H1 (cell line): ENCODE measurements around the gene KRTAP9-7. TPM values are rescaled to one million over a fixed set of nuclear protein-coding genes. Genes with fewer than 3 reads are reported as not detected.

Source experiments
- CTCF ChIA-PET: fragments of 300-600 bp; sonication (Branson Sonifier 250); formaldehyde crosslinking; loops from one replicate; lab custom pipeline; 2021; ENCODE audit not compliant: partially characterized antibody; lab: Charles Lee
- POLR2A ChIA-PET: fragments of 300-600 bp; sonication (Branson Sonifier 250); formaldehyde crosslinking; loops from one replicate; lab custom pipeline; 2021; ENCODE audit warnings: inconsistent platforms; ENCODE audit not compliant: partially characterized antibody; lab: Charles Lee
- DNase-seq, 2 experiments: peaks; one replicate each; pipeline versions ENCODE4 v3.0.0 to v3.0.0-alpha.2; 2010 to 2022; ENCODE audit warnings: low spot score in 2 of 2, low read depth in 1 of 2, mixed read lengths in 1 of 2
- FAIRE-seq: peaks from 2 replicates; lab custom pipeline; 2011; peaks lifted over from hg19 to GRCh38; lab: Jason Lieb, UNC
- H2AFZ ChIP-seq: 2 replicates; pipeline ENCODE4 v1.8.1; 2012; ENCODE audit warnings: low read length, inconsistent platforms
- H2AK5ac ChIP-seq: 2 replicates; pipeline ENCODE4 v1.6.1; 2013; ENCODE audit warnings: low read depth, low read length
- H2BK120ac ChIP-seq: replicated peaks from 2 replicates; pipeline ENCODE3; 2013; ENCODE audit warnings: low read depth, low read length, inconsistent platforms
- H2BK12ac ChIP-seq: 2 replicates; pipeline ENCODE4 v1.6.1; 2013; ENCODE audit warnings: low read depth, low read length
- H2BK15ac ChIP-seq: 2 replicates; pipeline ENCODE4 v1.6.1; 2013; ENCODE audit warnings: low read length
- H2BK20ac ChIP-seq: 2 replicates; pipeline ENCODE4 v1.6.1; 2013; ENCODE audit warnings: low read length
- H2BK5ac ChIP-seq: 2 replicates; pipeline ENCODE4 v1.6.1; 2013; ENCODE audit warnings: low read depth, low read length
- H3K14ac ChIP-seq: 2 replicates; pipeline ENCODE4 v1.6.1; 2013; ENCODE audit warnings: inconsistent platforms; ENCODE audit not compliant: insufficient read length
- H3K18ac ChIP-seq: 2 replicates; pipeline ENCODE4 v1.6.1; 2013; ENCODE audit warnings: low read length; ENCODE audit errors: extremely low read depth
- H3K23ac ChIP-seq: 2 replicates; pipeline ENCODE4 v1.6.1; 2013; ENCODE audit warnings: inconsistent platforms; ENCODE audit not compliant: insufficient read length
- H3K23me2 ChIP-seq: 2 replicates; pipeline ENCODE4 v1.6.1; 2013; ENCODE audit warnings: low read depth, low read length
- H3K27ac ChIP-seq: 2 replicates; pipeline ENCODE4 v1.6.1; 2011; ENCODE audit warnings: low read depth, low read length, inconsistent platforms
- H3K27me3 ChIP-seq, 4 experiments: replicated peaks in 1 of 4; 1 replicate in 1 of 4; 2 replicates in 3 of 4; pipeline versions ENCODE4 v1.6.1 to v1.8.1; 2011 to 2013; ENCODE audit warnings: low read length in 3 of 4, mild to moderate bottlenecking in 3 of 4, inconsistent platforms in 2 of 4, mixed read lengths in 2 of 4, moderate library complexity in 1 of 4; ENCODE audit not compliant: control insufficient read depth in 3 of 4, insufficient read depth in 3 of 4; ENCODE audit errors: extremely low read depth in 1 of 4
- H3K36me3 ChIP-seq, 4 experiments: 2 replicates each; pipeline versions ENCODE4 v1.6.1 to v1.8.1; 2011 to 2013; ENCODE audit warnings: mild to moderate bottlenecking in 4 of 4, low read length in 3 of 4, moderate library complexity in 2 of 4, control low read depth in 1 of 4, inconsistent platforms in 1 of 4; ENCODE audit not compliant: insufficient read depth in 4 of 4, control insufficient read depth in 2 of 4
- H3K4ac ChIP-seq: replicated peaks from 2 replicates; pipeline ENCODE3; 2013; ENCODE audit warnings: low read length, low read depth, mixed read lengths, inconsistent platforms; ENCODE audit not compliant: insufficient read length
- H3K4me1 ChIP-seq, 4 experiments: replicated peaks in 1 of 4; 1 replicate in 1 of 4; 2 replicates in 3 of 4; pipeline versions ENCODE4 v1.6.1 to v1.8.1; 2011 to 2013; ENCODE audit warnings: low read length in 3 of 4, inconsistent platforms in 2 of 4, mixed read lengths in 1 of 4; ENCODE audit not compliant: insufficient read depth in 4 of 4, control insufficient read depth in 3 of 4
- H3K4me2 ChIP-seq, 2 experiments: 2 replicates each; pipeline versions ENCODE4 v1.6.1 to v1.8.1; 2011 to 2013; ENCODE audit warnings: low read depth in 2 of 2, low read length in 2 of 2, control low read depth in 1 of 2, inconsistent platforms in 1 of 2, mild to moderate bottlenecking in 1 of 2; ENCODE audit not compliant: insufficient read depth in 1 of 2
- H3K4me3 ChIP-seq, 4 experiments: fragments of 200-600, 300-600 bp in 1 of 4; sonication (generic), shearing (Covaris generic), sonication (Bioruptor Twin) in 1 of 4; 2 replicates each; pipeline versions ENCODE4 v1.5.1 to v1.8.1; 2011 to 2016; ENCODE audit warnings: low read length in 4 of 4, low read depth in 3 of 4, control low read depth in 2 of 4, inconsistent platforms in 2 of 4, mild to moderate bottlenecking in 2 of 4, mixed read lengths in 1 of 4, moderate library complexity in 1 of 4; ENCODE audit not compliant: insufficient read depth in 2 of 4; ENCODE audit errors: extremely low read depth in 1 of 4
- H3K56ac ChIP-seq: replicated peaks from 2 replicates; pipeline ENCODE3; 2013; ENCODE audit warnings: low read depth, mild to moderate bottlenecking, mixed read lengths, low read length, inconsistent platforms; ENCODE audit not compliant: insufficient read length
- H3K79me1 ChIP-seq: 2 replicates; pipeline ENCODE4 v1.6.1; 2013; ENCODE audit warnings: low read depth, low read length, control low read depth
- H3K79me2 ChIP-seq, 2 experiments: 2 replicates each; pipeline versions ENCODE4 v1.6.1 to v1.8.1; 2012 to 2013; ENCODE audit warnings: low read length in 2 of 2, mild to moderate bottlenecking in 2 of 2, inconsistent platforms in 1 of 2; ENCODE audit not compliant: insufficient read depth in 2 of 2, control insufficient read depth in 1 of 2
- H3K9ac ChIP-seq, 4 experiments: replicated peaks in 1 of 4; 1 replicate in 1 of 4; 2 replicates in 3 of 4; pipeline versions ENCODE4 v1.6.1 to v1.8.1; 2011 to 2013; ENCODE audit warnings: low read depth in 3 of 4, low read length in 3 of 4, control low read depth in 2 of 4, mild to moderate bottlenecking in 2 of 4, moderate library complexity in 2 of 4, inconsistent platforms in 1 of 4; ENCODE audit errors: extremely low read depth in 1 of 4
- H3K9me3 ChIP-seq, 2 experiments: 2 replicates each; pipeline versions ENCODE4 v1.6.1 to v1.8.1; 2012 to 2013; ENCODE audit warnings: mild to moderate bottlenecking in 2 of 2, moderate library complexity in 2 of 2, control low read depth in 1 of 2, inconsistent platforms in 1 of 2, low read depth in 1 of 2, low read length in 1 of 2, mixed read lengths in 1 of 2; ENCODE audit not compliant: insufficient read depth in 2 of 2
- H4K20me1 ChIP-seq, 2 experiments: replicated peaks in 1 of 2; 2 replicates each; pipeline versions ENCODE3 to v1.8.1; 2011 to 2013; ENCODE audit warnings: inconsistent platforms in 2 of 2, low read length in 2 of 2, mild to moderate bottlenecking in 1 of 2; ENCODE audit not compliant: insufficient read depth in 2 of 2, control insufficient read depth in 1 of 2
- H4K5ac ChIP-seq: 2 replicates; pipeline ENCODE4 v1.6.1; 2013; ENCODE audit warnings: low read length, low read depth, mixed read lengths, inconsistent platforms; ENCODE audit not compliant: insufficient read length
- H4K8ac ChIP-seq: 2 replicates; pipeline ENCODE4 v1.8.0; 2013; ENCODE audit warnings: mild to moderate bottlenecking, moderate library complexity, low read length, inconsistent platforms; ENCODE audit not compliant: insufficient read depth; ENCODE audit errors: extremely low read depth
- H4K91ac ChIP-seq: replicated peaks from 2 replicates; pipeline ENCODE3; 2013; ENCODE audit warnings: low read length, mixed read lengths, inconsistent platforms; ENCODE audit not compliant: insufficient read length
- CHD1 ChIP-seq: IDR thresholded peaks from 2 replicates; pipeline ENCODE4 v1.6.1; 2012; ENCODE audit warnings: low read depth, low read length, improper control_type of control experiment
- HDAC2 ChIP-seq, 2 experiments: fragments of 300-600 bp in 1 of 2; sonication (generic) in 1 of 2; IDR thresholded peaks; 2 replicates each; pipeline ENCODE4 v1.6.1; 2011 to 2012; ENCODE audit warnings: low read depth in 2 of 2, low read length in 2 of 2, mild to moderate bottlenecking in 2 of 2, moderate library complexity in 2 of 2, borderline replicate concordance in 1 of 2, inconsistent platforms in 1 of 2
- JUND ChIP-seq: IDR thresholded peaks from 2 replicates; pipeline ENCODE4 v1.6.1; 2011; ENCODE audit warnings: mild to moderate bottlenecking, improper control_type of control experiment, low read length
- KDM4A ChIP-seq: IDR thresholded peaks from one replicate; pipeline ENCODE4 v1.7.1; 2012; ENCODE audit warnings: low read depth, mild to moderate bottlenecking, moderate library complexity, low read length, inconsistent platforms; ENCODE audit not compliant: severe bottlenecking
- POLR2A ChIP-seq, 2 experiments: IDR thresholded peaks; 1 replicate in 1 of 2; 2 replicates in 1 of 2; pipeline ENCODE4 v1.6.1; 2011; ENCODE audit warnings: low read depth in 2 of 2, low read length in 2 of 2, mild to moderate bottlenecking in 2 of 2; ENCODE audit errors: control extremely low read depth in 1 of 2
- RNF2 ChIP-seq: fragments of 200-900, 300-1000 bp; sonication (generic); IDR thresholded peaks from 2 replicates; pipeline ENCODE4 v1.7.1; 2016; ENCODE audit warnings: borderline replicate concordance, low read depth, mild to moderate bottlenecking, antibody characterized with exemption, low read length; ENCODE audit not compliant: poor library complexity, severe bottlenecking; ENCODE audit errors: missing control alignments
- RXRA ChIP-seq: IDR thresholded peaks from 2 replicates; pipeline ENCODE4 v1.6.1; 2011; ENCODE audit warnings: low read depth, mild to moderate bottlenecking, low read length, moderate library complexity; ENCODE audit not compliant: insufficient read depth
- SIRT6 ChIP-seq: IDR thresholded peaks from one replicate; pipeline ENCODE4 v1.7.1; 2012; ENCODE audit warnings: low read length, inconsistent platforms
- SIX5 ChIP-seq: IDR thresholded peaks from 2 replicates; pipeline ENCODE4 v1.6.1; 2011; ENCODE audit warnings: mild to moderate bottlenecking, low read depth, low read length
- SRF ChIP-seq: IDR thresholded peaks from 2 replicates; pipeline ENCODE4 v1.6.1; 2011; ENCODE audit warnings: mild to moderate bottlenecking, low read depth, low read length, moderate library complexity
- TAF7 ChIP-seq: optimal IDR thresholded peaks from 2 replicates; pipeline ENCODE3; 2011; ENCODE audit warnings: low read depth, mild to moderate bottlenecking, inconsistent platforms, low read length, moderate library complexity, borderline replicate concordance
- TBP ChIP-seq: IDR thresholded peaks from 2 replicates; pipeline ENCODE4 v1.6.1; 2011; ENCODE audit warnings: low read depth, low read length, improper control_type of control experiment
- ZNF274 ChIP-seq: IDR thresholded peaks from 2 replicates; pipeline ENCODE4 v1.7.0; 2012; ENCODE audit warnings: low read length, borderline replicate concordance; ENCODE audit errors: extremely low read depth
- WGBS, 2 experiments: shearing (Covaris generic) in 1 of 2; methylation state at CpG; one replicate each; pipeline versions ENCODE4 v1.1.6 to v1.1.7; 2013 to 2015; ENCODE audit warnings: low lambda C conversion rate in 2 of 2, mixed read lengths in 2 of 2, inconsistent platforms in 1 of 2, low coverage in 1 of 2, missing lambda C conversion rate in 1 of 2; ENCODE audit not compliant: insufficient replicate concordance in 2 of 2, insufficient coverage in 1 of 2, insufficient read length in 1 of 2; ENCODE audit errors: extremely low coverage in 1 of 2, missing lambda C conversion rate in 1 of 2; 5-methylcytosine and 5-hydroxymethylcytosine counted together
- polyA plus RNA-seq, 7 experiments: library from polyadenylated mRNA; depleted of rRNA in 3 of 7; stranded (reverse) in 5 of 7; unstranded in 2 of 7; fragments of >200 nt in 5 of 7; fragments of 200-250 nt in 2 of 7; gene quantifications; 1 replicate in 5 of 7; 2 replicates in 1 of 7; 4 replicates in 1 of 7; pipeline versions ENCODE4 v1.2.1 to v1.2.3, GENCODE V29; 2011 to 2013; ENCODE audit warnings: missing spikeins in 2 of 7, mixed read lengths in 2 of 7
- total RNA-seq: library from RNA; stranded (reverse); fragmentation: NEBNext Ultra II Directional; extraction: Animal tissue kit (Norgen Biotek cat#: 25700); gene quantifications from 2 replicates; pipeline ENCODE4 v1.2.1, GENCODE V29; 2021
- TF ChIP-seq, protein P1 (sequence below): IDR thresholded peaks from 2 replicates; pipeline ENCODE4 v1.6.1; 2011; ENCODE audit warnings: low read length, improper control_type of control experiment

KRTAP9-7 gene
- total and polyA plus RNA-seq, 2 of the 8 experiments (the other 6 are each of a cell fraction or from before 2014, with no cell fraction given) = not detected

DNA sequence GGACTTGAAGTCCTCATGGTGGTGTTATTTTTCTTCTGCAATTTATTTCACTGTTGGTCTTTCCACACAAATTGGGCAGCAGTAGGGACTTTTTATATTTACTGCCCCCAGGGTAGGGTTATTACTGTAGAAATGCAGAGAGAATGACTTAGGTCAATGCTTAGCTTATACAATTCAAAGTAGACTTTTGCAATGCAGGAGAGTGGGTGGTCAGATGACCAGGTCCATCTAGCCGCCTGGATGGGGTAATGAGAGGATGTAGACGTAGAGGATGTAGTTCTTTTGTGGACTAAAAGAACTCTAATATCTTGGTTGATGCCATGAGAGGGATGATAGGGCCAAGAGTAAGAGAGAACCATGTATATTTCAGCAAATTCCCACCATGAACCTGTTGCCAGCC lies 42.7 kb downstream of the KRTAP9-7 start:
- Histone ChIP-seq H3K23ac (no peak overlapping the region), H3K4me2 (no peak overlapping the region), H3K56ac (no peak overlapping the region), H3K9me3 (0 out of 4 replicates have a peak, but pooled peaks cover 0 to 5% of the 10 kb centered on the region in 2 experiments), H3K4me3 (no peak overlapping the region), H2BK20ac (no peak overlapping the region), H2AFZ (no peak overlapping the region), H3K79me1 (no peaks in the 10 kb centered on the region), H3K4ac (no peak overlapping the region), H4K20me1 (no peaks in the 10 kb centered on the region), H4K91ac (no peak overlapping the region), H4K5ac (no peak overlapping the region), H2BK12ac (no peak overlapping the region), H3K9ac (no peak overlapping the region), H3K36me3 (no peaks in the 10 kb centered on the region), H2BK5ac (no peak overlapping the region), H3K23me2 (no peaks in the 10 kb centered on the region), H3K18ac (no peak overlapping the region), H3K14ac (no peak overlapping the region), H2BK15ac (no peak overlapping the region), H2AK5ac (no peak overlapping the region), H3K4me1 (0 out of 7 replicates have a peak, but pooled peaks cover 0 to 2% (median 0%) of the 10 kb centered on the region in 4 experiments), H4K8ac (no peak overlapping the region), H3K79me2 (no peaks in the 10 kb centered on the region), H3K27me3 (no peaks in the 10 kb centered on the region), H2BK120ac (no peak overlapping the region), H3K27ac (no peak overlapping the region)
- no peak for TF ChIP-seq SRF
- TF ChIP-seq JUND = no peak
- no peak for TF ChIP-seq SIX5
- no peak for TF ChIP-seq RNF2
- TF ChIP-seq RXRA = no peak
- TF ChIP-seq POLR2A (IDR thresholded peaks at IDR 0.05; ENCODE audit: control extremely low read depth in 1 of 2, low read depth in 2 of 2, low read length in 2 of 2) = no peak
- TF ChIP-seq CHD1 = no peak
- no peak for TF ChIP-seq ZNF274
- TF ChIP-seq KDM4A = no peak
- no peak for TF ChIP-seq HDAC2 (IDR thresholded peaks at IDR 0.05; ENCODE audit: borderline replicate concordance in 1 of 2, low read depth in 2 of 2, low read length in 2 of 2)
- no peak for TF ChIP-seq TBP
- TF ChIP-seq TAF7 = no peak
- TF ChIP-seq, protein P1, sequence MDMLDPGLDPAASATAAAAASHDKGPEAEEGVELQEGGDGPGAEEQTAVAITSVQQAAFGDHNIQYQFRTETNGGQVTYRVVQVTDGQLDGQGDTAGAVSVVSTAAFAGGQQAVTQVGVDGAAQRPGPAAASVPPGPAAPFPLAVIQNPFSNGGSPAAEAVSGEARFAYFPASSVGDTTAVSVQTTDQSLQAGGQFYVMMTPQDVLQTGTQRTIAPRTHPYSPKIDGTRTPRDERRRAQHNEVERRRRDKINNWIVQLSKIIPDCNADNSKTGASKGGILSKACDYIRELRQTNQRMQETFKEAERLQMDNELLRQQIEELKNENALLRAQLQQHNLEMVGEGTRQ = no peak
- no peak for TF ChIP-seq SIRT6
- 100% methylated on average over 2 of the region's 2 CpGs; no CpG with 5 or more reads in 1 of the 2 experiments for WGBS, 2 experiments
- ChIA-PET CTCF (no interaction called here), POLR2A (no interaction called here)
- no peak for DNase-seq
- no peak for FAIRE-seq
